Measurements from ENCODE around the gene KLHDC3. TPM values are rescaled to one million over a fixed set of nuclear protein-coding genes. Genes with fewer than 3 reads are reported as not detected.
"Not testable (repeated sequence)": the region's sequence is repeated elsewhere in the genome, so short reads cannot be mapped to it uniquely, and the experiment has no call there.

KLHDC3 gene
- total RNA-seq, 1 experiment from 2014 or later = 30.6 TPM

GRCh38 chr6:42987533-42988451, 26.3 kb upstream of the KLHDC3 start:
- no peak for DNase-seq (ENCODE audit: extremely low read depth, low read depth)

GRCh38 chr6:42988486-42989020, 25.5 kb upstream of the KLHDC3 start:
- DNase-seq (ENCODE audit: extremely low read depth, low read depth) = no peak

GRCh38 chr6:42989923-42990322, 24.1 kb upstream of the KLHDC3 start:
- no peak for DNase-seq (ENCODE audit: extremely low read depth, low read depth)

DNA sequence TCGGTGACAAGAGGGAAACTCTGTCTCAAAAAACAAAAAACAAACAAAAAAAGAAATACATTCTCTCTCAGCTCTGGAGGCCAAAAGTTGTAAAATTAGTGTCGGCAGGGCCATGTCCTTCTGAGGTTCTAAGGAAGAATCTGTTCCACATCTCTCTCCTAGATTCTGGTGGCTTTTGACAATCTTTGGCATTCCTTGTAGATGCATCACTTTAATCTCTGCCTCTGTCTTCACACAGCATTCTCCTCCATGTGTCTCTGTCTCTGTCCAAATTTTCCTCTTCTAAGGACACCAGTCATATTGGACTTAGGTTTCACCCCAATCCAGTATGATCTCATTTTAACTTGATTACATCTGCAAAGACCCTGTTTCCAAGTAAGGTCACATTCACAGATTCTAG, 20.6 kb upstream of the KLHDC3 start:
- DNase-seq (ENCODE audit: extremely low read depth, low read depth) = no peak

DNA sequence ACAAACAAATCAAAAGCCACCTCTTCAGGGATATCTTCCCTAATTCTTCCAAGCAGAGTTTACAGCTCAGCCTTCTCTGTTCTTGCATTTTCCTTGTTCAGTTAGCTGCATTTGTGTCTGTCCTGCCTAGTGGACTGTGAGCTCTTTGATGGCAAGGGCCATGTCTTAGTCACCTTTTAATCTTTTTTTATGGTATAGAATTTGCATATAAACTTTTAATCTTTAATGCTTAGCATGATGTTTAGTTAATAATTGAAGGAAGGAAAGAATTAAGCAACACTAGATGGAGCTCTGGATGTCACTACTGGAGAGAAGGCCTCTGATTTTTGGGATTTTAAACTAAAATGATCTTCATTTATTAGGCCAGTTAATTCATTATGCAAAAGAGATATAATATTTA, 17.5 kb upstream of the KLHDC3 start:
- DNase-seq (ENCODE audit: extremely low read depth, low read depth) = no peak

DNA sequence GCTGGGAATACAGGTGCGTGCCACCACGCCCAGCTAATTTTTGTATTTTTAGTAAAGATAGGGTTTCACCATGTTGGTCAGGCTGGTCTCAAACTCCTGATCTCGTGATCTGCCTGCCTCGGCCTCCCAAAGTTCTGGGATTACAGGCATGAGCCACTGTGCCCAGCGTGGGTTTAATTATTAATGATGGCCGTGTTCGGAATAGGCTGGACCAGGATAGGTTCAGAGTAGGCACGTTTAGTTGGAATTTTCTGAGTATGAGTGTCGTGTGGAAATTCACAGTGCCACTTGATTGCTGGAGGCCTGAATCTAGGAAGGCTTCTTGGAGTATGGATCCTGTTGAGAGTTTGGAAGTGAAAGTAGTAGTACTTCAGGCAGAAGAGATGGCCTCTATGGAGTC, 15.8 kb upstream of the KLHDC3 start:
- not testable (repeated sequence) for DNase-seq (ENCODE audit: extremely low read depth, low read depth)

DNA sequence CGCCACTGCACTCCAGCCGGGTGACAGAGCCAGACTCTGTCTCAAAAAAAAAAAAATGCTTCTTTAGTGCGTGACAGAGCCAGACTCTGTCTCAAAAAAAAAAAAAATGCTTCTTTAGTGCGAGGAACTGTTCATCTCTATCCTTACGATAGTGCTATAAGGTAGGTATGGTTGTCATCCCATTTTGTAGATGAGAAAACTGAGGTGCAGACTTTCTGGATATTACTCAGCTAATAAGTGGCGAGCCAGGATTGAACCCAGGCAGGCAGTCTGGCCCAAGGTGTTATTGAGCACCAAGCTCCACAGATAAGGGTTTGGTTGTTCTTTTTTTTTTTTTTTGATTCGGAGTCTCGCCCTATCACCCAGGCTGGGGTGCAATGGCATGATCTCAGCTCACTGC, 12.2 kb upstream of the KLHDC3 start:
- DNase-seq (ENCODE audit: extremely low read depth, low read depth) = no peak

GRCh38 chr6:43005844-43006243, 8.2 kb upstream of the KLHDC3 start:
- DNase-seq (ENCODE audit: extremely low read depth, low read depth) = no peak

DNA sequence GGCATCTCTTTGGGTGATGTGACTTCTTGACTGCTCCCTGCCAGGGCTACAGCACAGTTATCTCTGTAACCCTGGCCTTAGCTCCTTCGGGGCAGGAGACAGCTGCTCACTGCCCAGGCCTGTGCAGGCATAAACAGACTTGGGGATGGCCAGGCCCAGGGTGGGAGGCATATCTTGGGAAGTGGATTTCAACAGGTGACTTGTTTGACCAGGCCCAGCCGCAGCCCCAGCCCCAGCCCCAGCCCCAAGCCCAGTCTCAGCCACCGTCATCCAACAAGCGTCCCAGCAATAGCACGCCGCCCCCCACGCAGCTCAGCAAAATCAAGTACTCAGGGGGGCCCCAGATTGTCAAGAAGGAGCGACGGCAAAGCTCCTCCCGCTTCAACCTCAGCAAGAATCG, 7.8 kb upstream of the KLHDC3 start:
- DNase-seq (ENCODE audit: extremely low read depth, low read depth) = no peak

- DNase-seq (ENCODE audit: extremely low read depth, low read depth) = no peak
These were observed 6.9 kb upstream of the KLHDC3 start for GRCh38 chr6:43007126-43007525.

- DNase-seq (ENCODE audit: extremely low read depth, low read depth) = no peak
These were observed 4.9 kb upstream of the KLHDC3 start for GRCh38 chr6:43009124-43009523.

- DNase-seq (ENCODE audit: extremely low read depth, low read depth) = no peak
These were observed 2.8 kb upstream of the KLHDC3 start for GRCh38 chr6:43011207-43011606.

DNA sequence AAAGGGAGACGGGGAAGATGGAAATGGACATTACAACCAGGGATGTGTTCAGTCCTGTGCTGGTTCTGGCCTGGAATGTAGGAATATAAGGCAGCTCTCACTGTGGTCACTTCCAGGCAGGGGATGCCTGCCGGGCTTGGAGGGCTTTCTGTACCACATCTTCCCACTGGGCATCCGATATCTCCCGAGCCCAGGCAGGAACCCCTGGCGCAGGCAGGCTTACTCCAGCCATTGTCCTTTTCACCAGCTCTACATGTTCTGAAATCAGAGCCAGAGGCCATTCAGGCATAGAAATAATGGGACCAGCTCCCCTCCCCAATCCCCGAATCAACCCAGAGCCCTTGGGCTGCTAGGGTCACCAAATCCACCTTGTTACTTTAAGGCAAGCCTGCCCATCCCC, 1.7 kb upstream of the KLHDC3 start:
- no peak for DNase-seq (ENCODE audit: extremely low read depth, low read depth)

GRCh38 chr6:43013097-43013842, 779 bp upstream of the KLHDC3 start:
- no peak for DNase-seq (ENCODE audit: extremely low read depth, low read depth)

DNA sequence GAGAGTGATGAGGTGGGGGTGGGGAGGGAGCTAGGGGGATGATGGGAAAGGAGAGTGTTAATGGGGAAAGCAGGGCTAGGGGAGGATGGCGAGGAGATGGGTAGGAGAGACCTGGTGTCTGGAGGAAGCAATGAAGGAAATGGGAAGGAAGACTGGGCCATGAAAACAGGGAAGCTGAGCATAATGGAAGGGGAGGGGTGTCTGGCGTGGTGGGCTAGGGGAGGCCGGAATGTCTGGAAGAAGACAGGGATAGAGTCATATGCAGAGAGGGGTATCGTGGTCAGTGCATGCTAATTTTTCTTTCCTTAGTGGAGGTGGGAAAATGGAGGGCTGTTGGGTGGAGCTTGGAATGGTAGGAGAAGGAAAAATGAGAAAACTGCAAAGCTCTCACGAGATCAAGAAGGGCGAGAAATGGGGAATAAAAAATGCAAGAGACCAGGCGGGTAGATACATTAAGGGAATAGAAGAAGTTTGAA, 423 bp downstream of the KLHDC3 start:
- DNase-seq (ENCODE audit: extremely low read depth, low read depth) = no peak

DNA sequence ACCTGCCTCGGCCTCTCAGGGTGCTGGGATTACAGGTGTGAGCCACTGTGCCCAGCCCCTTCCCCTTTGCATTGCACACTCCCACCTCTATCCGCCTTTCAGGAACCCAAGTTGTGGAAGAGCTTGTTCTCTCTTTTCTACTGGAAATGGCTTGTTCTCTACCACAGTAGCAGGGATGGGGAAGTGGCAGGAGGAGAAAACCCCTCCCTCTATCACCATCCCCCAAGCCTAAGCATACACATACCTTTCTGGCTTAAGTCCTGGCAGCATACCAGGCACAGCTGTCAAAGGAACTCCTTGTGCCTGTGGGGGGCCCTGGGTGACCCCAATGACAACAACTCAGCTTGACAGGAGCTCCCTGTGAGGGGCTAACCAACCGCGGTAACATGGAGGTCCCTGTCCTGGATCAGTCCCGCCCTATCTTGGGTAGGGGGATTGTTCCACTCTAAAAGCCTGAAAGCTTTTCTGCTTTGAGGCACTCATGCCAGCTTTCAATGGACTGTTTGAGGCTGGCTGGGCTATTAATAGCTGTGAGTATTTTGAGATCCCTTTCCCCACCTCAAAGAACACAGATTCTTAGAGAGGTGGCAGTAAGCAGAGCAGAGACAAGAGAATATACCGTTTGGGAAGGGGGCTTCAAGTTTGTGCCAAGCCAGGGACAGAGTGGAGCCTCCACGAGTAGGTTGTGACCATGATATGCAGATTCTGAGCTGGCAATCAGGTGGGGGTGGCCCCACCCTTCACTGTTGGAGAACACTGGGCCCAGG, 2.3 kb downstream of the KLHDC3 start:
- no peak for DNase-seq (ENCODE audit: extremely low read depth, low read depth)

DNA sequence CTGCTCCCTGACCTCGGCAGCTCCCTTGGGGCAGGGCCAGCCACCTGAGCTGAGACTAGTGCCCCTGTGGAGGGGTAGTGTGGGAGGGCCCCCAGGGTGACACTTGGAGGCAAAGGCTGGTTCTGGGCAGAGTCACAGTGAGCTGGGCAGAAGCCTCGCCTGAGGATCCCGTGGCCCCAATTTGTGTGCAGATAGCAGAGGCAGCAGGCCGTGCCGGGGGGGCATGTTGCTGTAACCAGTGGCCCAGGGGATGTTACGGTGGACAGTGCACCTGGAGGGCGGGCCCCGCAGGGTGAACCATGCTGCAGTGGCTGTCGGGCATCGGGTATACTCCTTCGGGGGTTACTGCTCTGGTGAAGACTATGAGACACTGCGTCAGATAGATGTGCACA, 2.9 kb downstream of the KLHDC3 start:
- no peak for DNase-seq (ENCODE audit: extremely low read depth, low read depth)

GRCh38 chr6:43019152-43019551, 5.1 kb downstream of the KLHDC3 start:
- DNase-seq (ENCODE audit: extremely low read depth, low read depth) = no peak

DNA sequence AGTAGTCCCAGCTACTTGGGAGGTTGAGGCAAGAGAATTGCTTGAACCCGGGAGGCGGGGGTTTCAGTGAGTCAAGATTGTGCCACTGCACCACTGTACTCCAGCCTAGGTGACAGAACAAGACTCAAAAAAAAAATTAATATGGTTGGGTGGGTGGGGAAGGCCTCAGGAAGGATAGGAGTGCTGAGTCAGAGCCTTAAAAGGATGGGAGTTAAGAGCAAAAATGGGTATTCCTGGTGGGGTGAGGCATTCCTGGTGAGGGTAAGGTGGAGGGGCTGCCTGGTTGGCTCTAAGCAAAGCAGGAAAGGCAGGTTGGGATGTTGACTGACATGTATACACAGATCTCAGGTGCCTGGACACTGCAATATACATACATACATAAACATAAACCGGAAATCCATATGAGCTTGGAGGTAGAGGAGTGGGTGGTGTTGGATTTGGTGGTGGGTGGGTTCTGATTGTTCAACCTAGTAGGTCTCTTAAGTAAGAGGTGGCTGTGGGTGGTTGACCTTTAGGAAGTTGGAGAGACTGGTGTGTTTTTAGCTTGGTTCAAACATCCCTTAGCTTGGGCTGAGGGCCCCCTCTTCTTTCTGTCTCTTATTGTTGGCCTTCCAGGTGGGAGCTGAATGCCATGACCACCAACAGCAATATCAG, 6.1 kb downstream of the KLHDC3 start:
- no peak for DNase-seq (ENCODE audit: extremely low read depth, low read depth)

GRCh38 chr6:43020847-43021246, 6.8 kb downstream of the KLHDC3 start:
- DNase-seq (ENCODE audit: extremely low read depth, low read depth) = no peak

All from NCI-H460 (cell line).